Activated CD8-positive, alpha-beta T cell treated with anti-CD3 and anti-CD28 coated beads for 36 hours (primary cell): ENCODE measurements around the gene ANKZF1. TPM values are rescaled to one million over a fixed set of nuclear protein-coding genes. Genes with fewer than 3 reads are reported as not detected.

Experiments
- ATAC-seq: fragments of 200-7000 bp; cut with Tn5 transposase; one replicate; pipeline ENCODE4 v1.10.0; 2021; ENCODE audit warnings: mild to moderate bottlenecking, moderate library complexity
- CTCF ChIA-PET: fragments of 350-600 bp; sonication (Branson Sonifier 250); formaldehyde crosslinking; loops from one replicate; lab custom pipeline; 2021; ENCODE audit warnings: antibody characterized with exemption; lab: Charles Lee
- POLR2A ChIA-PET: fragments of 350-600 bp; sonication (Branson Sonifier 250); formaldehyde crosslinking; loops from one replicate; lab custom pipeline; 2021; ENCODE audit warnings: antibody characterized with exemption; lab: Charles Lee
- DNase-seq: peaks from one replicate; pipeline ENCODE4 v3.0.0-alpha.2; 2020
- H3K27ac Mint-ChIP-seq: one replicate; pipeline ENCODE4 v1.8.0; 2021; ENCODE audit warnings: mild to moderate bottlenecking, mixed read lengths
- H3K27me3 Mint-ChIP-seq: one replicate; pipeline ENCODE4 v1.8.0; 2021; ENCODE audit warnings: mixed read lengths
- H3K36me3 Mint-ChIP-seq: one replicate; pipeline ENCODE4 v1.8.0; 2021; ENCODE audit warnings: low read depth, mixed read lengths
- H3K4me1 Mint-ChIP-seq: one replicate; pipeline ENCODE4 v1.8.0; 2021; ENCODE audit warnings: low read depth, mixed read lengths
- H3K4me3 Mint-ChIP-seq: one replicate; pipeline ENCODE4 v1.8.0; 2021; ENCODE audit warnings: mild to moderate bottlenecking, moderate library complexity, mixed read lengths
- H3K9me3 Mint-ChIP-seq: one replicate; pipeline ENCODE4 v1.8.0; 2021; ENCODE audit warnings: mixed read lengths
- intact Hi-C: fragments of 100-400 bp; cut with micrococcal nuclease; formaldehyde crosslinking; loops from one replicate; pipeline ENCODE4 v1.10.0; 2022
- total RNA-seq, 2 experiments: library from RNA; stranded (reverse); gene quantifications; one replicate each; pipeline ENCODE4 v1.2.3, GENCODE V29; 2021
- TF ChIP-seq, protein P1 (sequence below): fragments of 200-600 bp; IDR thresholded peaks from one replicate; pipeline ENCODE4 v1.8.0; 2022; ENCODE audit warnings: antibody characterized with exemption, mild to moderate bottlenecking

Gene ANKZF1, protein sequence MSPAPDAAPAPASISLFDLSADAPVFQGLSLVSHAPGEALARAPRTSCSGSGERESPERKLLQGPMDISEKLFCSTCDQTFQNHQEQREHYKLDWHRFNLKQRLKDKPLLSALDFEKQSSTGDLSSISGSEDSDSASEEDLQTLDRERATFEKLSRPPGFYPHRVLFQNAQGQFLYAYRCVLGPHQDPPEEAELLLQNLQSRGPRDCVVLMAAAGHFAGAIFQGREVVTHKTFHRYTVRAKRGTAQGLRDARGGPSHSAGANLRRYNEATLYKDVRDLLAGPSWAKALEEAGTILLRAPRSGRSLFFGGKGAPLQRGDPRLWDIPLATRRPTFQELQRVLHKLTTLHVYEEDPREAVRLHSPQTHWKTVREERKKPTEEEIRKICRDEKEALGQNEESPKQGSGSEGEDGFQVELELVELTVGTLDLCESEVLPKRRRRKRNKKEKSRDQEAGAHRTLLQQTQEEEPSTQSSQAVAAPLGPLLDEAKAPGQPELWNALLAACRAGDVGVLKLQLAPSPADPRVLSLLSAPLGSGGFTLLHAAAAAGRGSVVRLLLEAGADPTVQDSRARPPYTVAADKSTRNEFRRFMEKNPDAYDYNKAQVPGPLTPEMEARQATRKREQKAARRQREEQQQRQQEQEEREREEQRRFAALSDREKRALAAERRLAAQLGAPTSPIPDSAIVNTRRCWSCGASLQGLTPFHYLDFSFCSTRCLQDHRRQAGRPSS
- total RNA-seq: 100 to 1,000 TPM; 216 to 217 TPM

- TF ChIP-seq, protein P1, sequence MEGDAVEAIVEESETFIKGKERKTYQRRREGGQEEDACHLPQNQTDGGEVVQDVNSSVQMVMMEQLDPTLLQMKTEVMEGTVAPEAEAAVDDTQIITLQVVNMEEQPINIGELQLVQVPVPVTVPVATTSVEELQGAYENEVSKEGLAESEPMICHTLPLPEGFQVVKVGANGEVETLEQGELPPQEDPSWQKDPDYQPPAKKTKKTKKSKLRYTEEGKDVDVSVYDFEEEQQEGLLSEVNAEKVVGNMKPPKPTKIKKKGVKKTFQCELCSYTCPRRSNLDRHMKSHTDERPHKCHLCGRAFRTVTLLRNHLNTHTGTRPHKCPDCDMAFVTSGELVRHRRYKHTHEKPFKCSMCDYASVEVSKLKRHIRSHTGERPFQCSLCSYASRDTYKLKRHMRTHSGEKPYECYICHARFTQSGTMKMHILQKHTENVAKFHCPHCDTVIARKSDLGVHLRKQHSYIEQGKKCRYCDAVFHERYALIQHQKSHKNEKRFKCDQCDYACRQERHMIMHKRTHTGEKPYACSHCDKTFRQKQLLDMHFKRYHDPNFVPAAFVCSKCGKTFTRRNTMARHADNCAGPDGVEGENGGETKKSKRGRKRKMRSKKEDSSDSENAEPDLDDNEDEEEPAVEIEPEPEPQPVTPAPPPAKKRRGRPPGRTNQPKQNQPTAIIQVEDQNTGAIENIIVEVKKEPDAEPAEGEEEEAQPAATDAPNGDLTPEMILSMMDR: no peak
- ATAC-seq (peak; percentile 98), DNase-seq (peak; percentile 100)
- H3K36me3 Mint-ChIP-seq: peaks cover 74% of the 10 kb centered on the region
- intact Hi-C loops: loop anchor here (5.0 kb wide), 1 partner anchor 68 kb away; no protein-coding TSS in a partner anchor
- H3K27ac Mint-ChIP-seq: peak within 1 kb of the TSS; percentile 97
- no peaks in the 10 kb centered on the region for H3K9me3 Mint-ChIP-seq
- H3K27me3 Mint-ChIP-seq: no peaks in the 10 kb centered on the region
- H3K4me1 Mint-ChIP-seq: peaks cover 39% of the 10 kb centered on the region
- CTCF ChIA-PET: interaction anchor here (0.8 to 3.0 kb wide), 16 partner anchors 10 to 249 kb away, joined by 3 to 15 read pairs (median 5); partner anchors contain the start of genes ABCB6, CNPPD1, DNAJB2 and GLB1L
- H3K4me3 Mint-ChIP-seq: peak within 1 kb of the TSS; percentile 95
- POLR2A ChIA-PET: interaction anchor here (0.6 to 9.9 kb wide), 17 partner anchors 11 to 570 kb away, joined by 3 to 239 read pairs (median 4); partner anchors contain the start of genes ABCB6, BCS1L, CNPPD1 and DNAJB2
These were observed at the start of gene ANKZF1, which contains the start of gene ATG9A for GRCh38 chr2:219229305-219230058. Gene ANKZF1, plus strand, starts transcription at chr2:219229806. Its CDS starts 452 bp downstream, at chr2:219230258. Gene ATG9A, minus strand, starts transcription at chr2:219229636. Its CDS starts 1,612 bp downstream, at chr2:219228024.

- ChIA-PET POLR2A (interaction anchor here (0.8 to 3.2 kb wide), 8 partner anchors 9 to 38 kb away, joined by 3 to 26 read pairs (median 4); partner anchors contain the start of genes ABCB6 and ZFAND2B), CTCF (interaction anchor here (1.3 to 2.3 kb wide), 6 partner anchors 10 to 151 kb away, joined by 3 to 10 read pairs (median 5); partner anchors contain the start of gene NHEJ1)
- ATAC-seq: no peak
- Mint-ChIP-seq H3K4me3 (no peak overlapping the region), H3K27ac (peak overlapping the region; percentile 83), H3K4me1 (peaks cover 32% of the 10 kb centered on the region), H3K27me3 (no peaks in the 10 kb centered on the region), H3K9me3 (no peaks in the 10 kb centered on the region), H3K36me3 (peaks cover 31% of the 10 kb centered on the region)
- intact Hi-C loops: no loop called here
- TF ChIP-seq, protein P1: no peak
- DNase-seq: no peak
These were observed 48.6 kb upstream of the ANKZF1 start for GRCh38 chr2:219180961-219181360.

- TF ChIP-seq, protein P1: no peak
- Mint-ChIP-seq H3K4me3 (no peak overlapping the region), H3K27ac (peak overlapping the region; percentile 83), H3K9me3 (no peaks in the 10 kb centered on the region), H3K27me3 (no peaks in the 10 kb centered on the region), H3K4me1 (peaks cover 36% of the 10 kb centered on the region), H3K36me3 (peaks cover 35% of the 10 kb centered on the region)
- DNase-seq (no peak), ATAC-seq (no peak)
- ChIA-PET POLR2A (interaction anchor here (0.8 to 3.2 kb wide), 8 partner anchors 10 to 38 kb away, joined by 3 to 26 read pairs (median 4); partner anchors contain the start of genes ABCB6 and ZFAND2B), CTCF (interaction anchor here (1.2 to 2.3 kb wide), 5 partner anchors 10 to 114 kb away, joined by 3 to 10 read pairs (median 5); partner anchors contain the start of gene ZFAND2B)
- intact Hi-C loops: no loop called here
These were observed 48.1 kb upstream of the ANKZF1 start for GRCh38 chr2:219181531-219181930.

DNA sequence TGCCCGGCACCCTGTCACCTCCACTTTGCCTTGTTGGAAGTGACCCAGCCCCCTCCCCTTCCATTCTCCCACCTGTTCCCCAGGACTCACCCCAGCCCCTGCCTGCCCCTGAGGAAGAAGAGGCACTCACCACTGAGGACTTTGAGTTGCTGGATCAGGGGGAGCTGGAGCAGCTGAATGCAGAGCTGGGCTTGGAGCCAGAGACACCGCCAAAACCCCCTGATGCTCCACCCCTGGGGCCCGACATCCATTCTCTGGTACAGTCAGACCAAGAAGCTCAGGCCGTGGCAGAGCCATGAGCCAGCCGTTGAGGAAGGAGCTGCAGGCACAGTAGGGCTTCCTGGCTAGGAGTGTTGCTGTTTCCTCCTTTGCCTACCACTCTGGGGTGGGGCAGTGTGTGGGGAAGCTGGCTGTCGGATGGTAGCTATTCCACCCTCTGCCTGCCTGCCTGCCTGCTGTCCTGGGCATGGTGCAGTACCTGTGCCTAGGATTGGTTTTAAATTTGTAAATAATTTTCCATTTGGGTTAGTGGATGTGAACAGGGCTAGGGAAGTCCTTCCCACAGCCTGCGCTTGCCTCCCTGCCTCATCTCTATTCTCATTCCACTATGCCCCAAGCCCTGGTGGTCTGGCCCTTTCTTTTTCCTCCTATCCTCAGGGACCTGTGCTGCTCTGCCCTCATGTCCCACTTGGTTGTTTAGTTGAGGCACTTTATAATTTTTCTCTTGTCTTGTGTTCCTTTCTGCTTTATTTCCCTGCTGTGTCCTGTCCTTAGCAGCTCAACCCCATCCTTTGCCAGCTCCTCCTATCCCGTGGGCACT is 47.1 kb upstream of the ANKZF1 start:
- DNase-seq: peak; percentile 56
- peaks cover 44% of the 10 kb centered on the region for H3K4me1 Mint-ChIP-seq
- no peak overlapping the region for H3K4me3 Mint-ChIP-seq

More for the DNA sequence above, 47.1 kb upstream of the ANKZF1 start:
- ATAC-seq: no peak
- TF ChIP-seq, protein P1: no peak
- intact Hi-C loops: no loop called here
- peaks cover 38% of the 10 kb centered on the region for H3K36me3 Mint-ChIP-seq
- ChIA-PET CTCF (interaction anchor here (0.7 to 2.3 kb wide), 11 partner anchors 11 to 124 kb away, joined by 3 to 10 read pairs (median 3); partner anchors contain the start of gene ZFAND2B), POLR2A (interaction anchor here (0.8 to 3.2 kb wide), 8 partner anchors 8 to 37 kb away, joined by 3 to 26 read pairs (median 4); partner anchors contain the start of genes ABCB6 and ZFAND2B)
- peak overlapping the region; percentile 83 for H3K27ac Mint-ChIP-seq
- H3K27me3 Mint-ChIP-seq: no peaks in the 10 kb centered on the region
- no peaks in the 10 kb centered on the region for H3K9me3 Mint-ChIP-seq
